SH-SY5Y (cell line): ENCODE results near the gene ZNF267.

Experiments
- GATA2 ChIP-seq: IDR thresholded peaks from 2 replicates; pipeline ENCODE4 v1.6.1; 2011; ENCODE audit warnings: mild to moderate bottlenecking, low read depth, low read length
- GATA3 ChIP-seq: IDR thresholded peaks from 2 replicates; pipeline ENCODE4 v1.6.1; 2011; ENCODE audit warnings: low read depth, mild to moderate bottlenecking, low read length, moderate library complexity

GRCh38 chr16:31833047-31833446 lies 40.6 kb upstream of the ZNF267 start:
- TF ChIP-seq GATA3: no peak
- no peak for TF ChIP-seq GATA2
